ENCODE results near the gene FAM222B. TPM values are rescaled to one million over a fixed set of nuclear protein-coding genes. Genes with fewer than 3 reads are reported as not detected.

The FAM222B gene
- total RNA-seq, 1 experiment from 2014 or later, result 18.5 TPM

DNA sequence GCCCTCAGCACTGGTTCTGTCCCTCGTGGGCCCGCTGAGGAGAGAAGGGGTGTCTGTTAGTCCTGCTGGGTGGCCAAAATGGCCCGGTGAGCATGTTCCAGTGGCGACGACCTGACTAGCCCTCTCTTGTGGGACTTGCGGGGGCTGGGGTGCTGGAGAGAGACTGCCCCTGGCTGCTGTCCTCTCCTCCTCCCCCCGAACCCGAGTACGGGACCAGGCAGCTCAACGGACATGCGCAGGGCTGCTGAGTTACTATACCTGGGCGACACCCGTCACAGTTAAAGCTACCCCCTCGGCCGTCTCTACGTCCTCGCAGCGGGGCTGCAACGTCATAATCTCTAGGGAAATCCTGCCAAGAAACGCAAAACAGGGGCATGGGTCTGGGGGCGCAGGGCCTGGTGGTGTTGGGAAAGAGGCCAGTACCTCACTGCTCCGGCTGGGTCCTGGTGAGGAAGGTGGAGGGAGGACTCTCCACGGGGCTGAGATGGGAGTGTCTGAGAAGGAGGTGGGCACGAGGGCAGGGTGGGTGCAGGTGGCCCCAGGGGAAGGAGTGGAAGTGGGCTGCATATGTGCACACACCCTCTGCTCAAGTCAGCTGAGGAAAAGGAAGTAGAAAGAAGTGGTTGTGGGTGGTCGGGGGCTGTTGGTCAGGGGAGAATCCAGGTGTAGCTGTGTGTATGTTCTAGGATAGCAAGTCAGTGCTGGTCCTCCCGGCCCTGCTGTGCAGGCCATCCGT, 41.5 kb upstream of the FAM222B start:
- no peak overlapping the region for H3K27ac Mint-ChIP-seq (ENCODE audit: low read depth, unreplicated experiment)
- ChIA-PET POLR2A (interaction anchor here (0.5 kb wide), 1 partner anchor 161 kb away, joined by 3 read pairs; no protein-coding TSS in a partner anchor), CTCF (interaction anchor here (0.5 to 0.7 kb wide), 2 partner anchors 19 to 91 kb away, joined by 5 to 7 read pairs; no protein-coding TSS in a partner anchor)
- intact Hi-C loops (cut with micrococcal nuclease), result no loop called here
- peaks cover 54% of the 10 kb centered on the region for H3K36me3 Mint-ChIP-seq (ENCODE audit: insufficient read depth, unreplicated experiment)
- no TSS peak for BruUV-seq (replicated peaks)
- TF ChIP-seq, protein P1, sequence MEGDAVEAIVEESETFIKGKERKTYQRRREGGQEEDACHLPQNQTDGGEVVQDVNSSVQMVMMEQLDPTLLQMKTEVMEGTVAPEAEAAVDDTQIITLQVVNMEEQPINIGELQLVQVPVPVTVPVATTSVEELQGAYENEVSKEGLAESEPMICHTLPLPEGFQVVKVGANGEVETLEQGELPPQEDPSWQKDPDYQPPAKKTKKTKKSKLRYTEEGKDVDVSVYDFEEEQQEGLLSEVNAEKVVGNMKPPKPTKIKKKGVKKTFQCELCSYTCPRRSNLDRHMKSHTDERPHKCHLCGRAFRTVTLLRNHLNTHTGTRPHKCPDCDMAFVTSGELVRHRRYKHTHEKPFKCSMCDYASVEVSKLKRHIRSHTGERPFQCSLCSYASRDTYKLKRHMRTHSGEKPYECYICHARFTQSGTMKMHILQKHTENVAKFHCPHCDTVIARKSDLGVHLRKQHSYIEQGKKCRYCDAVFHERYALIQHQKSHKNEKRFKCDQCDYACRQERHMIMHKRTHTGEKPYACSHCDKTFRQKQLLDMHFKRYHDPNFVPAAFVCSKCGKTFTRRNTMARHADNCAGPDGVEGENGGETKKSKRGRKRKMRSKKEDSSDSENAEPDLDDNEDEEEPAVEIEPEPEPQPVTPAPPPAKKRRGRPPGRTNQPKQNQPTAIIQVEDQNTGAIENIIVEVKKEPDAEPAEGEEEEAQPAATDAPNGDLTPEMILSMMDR (IDR thresholded peaks at IDR 0.05; ENCODE audit: unreplicated experiment), result no peak
- no peaks in the 10 kb centered on the region for H3K9me3 Mint-ChIP-seq (ENCODE audit: unreplicated experiment)
- peaks cover 3% of the 10 kb centered on the region for H3K4me1 Mint-ChIP-seq (ENCODE audit: insufficient read depth, unreplicated experiment)
- H3K4me3 Mint-ChIP-seq (ENCODE audit: unreplicated experiment), result no peak overlapping the region
- no peaks in the 10 kb centered on the region for H3K27me3 Mint-ChIP-seq (ENCODE audit: insufficient read depth, unreplicated experiment)
- DNase-seq (ENCODE audit: unreplicated experiment), result no peak

DNA sequence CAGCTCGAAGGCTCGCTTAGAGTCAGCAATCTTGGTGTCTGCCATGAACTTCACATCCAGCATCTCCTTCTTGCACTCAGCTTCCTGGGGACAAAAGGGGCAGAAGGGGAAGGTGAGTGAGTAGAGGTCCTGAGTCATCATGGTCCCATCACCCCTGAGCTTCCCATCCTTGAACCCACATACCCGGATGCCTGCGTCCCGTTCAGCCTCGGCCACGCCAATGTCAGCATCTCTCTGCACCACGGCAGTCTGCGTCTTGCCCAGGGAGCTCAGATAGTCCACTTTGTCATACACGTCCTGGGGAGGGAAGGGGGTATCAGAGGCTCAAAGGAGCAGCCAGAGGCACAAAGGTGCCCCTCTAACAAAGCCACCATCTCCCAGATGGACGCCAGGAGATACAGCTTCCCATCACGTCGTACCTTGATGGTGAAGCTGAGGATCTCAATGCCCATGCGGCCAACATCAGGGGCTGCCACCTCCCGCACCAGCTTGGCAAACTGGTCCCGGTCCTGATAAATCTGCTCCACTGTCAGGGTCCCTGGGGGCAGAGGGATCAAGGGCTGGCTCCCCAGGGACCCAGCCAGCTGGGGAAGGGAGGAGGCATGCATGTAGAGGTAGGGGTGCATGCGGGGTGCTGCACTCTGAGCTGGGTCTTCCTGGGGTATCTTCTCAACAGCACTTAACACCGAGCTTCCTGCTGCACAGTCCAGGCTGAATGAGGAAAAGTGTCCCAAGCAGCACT, 39.7 kb upstream of the FAM222B start:
- TF ChIP-seq, protein P1 (IDR thresholded peaks at IDR 0.05; ENCODE audit: unreplicated experiment), result no peak
- Mint-ChIP-seq H3K4me1 (ENCODE audit: insufficient read depth, unreplicated experiment) (peaks cover 14% of the 10 kb centered on the region), H3K27me3 (ENCODE audit: insufficient read depth, unreplicated experiment) (no peaks in the 10 kb centered on the region), H3K27ac (ENCODE audit: low read depth, unreplicated experiment) (no peak overlapping the region), H3K4me3 (ENCODE audit: unreplicated experiment) (no peak overlapping the region), H3K9me3 (ENCODE audit: unreplicated experiment) (no peaks in the 10 kb centered on the region), H3K36me3 (ENCODE audit: insufficient read depth, unreplicated experiment) (peaks cover 62% of the 10 kb centered on the region)
- ChIA-PET POLR2A (interaction anchor here (0.7 to 1.3 kb wide), 4 partner anchors 20 to 63 kb away, joined by 3 to 4 read pairs (median 3); partner anchors contain the start of gene ERAL1), CTCF (interaction anchor here (0.6 to 1.9 kb wide), 5 partner anchors 9 to 131 kb away, joined by 3 to 6 read pairs (median 3); no protein-coding TSS in a partner anchor)
- no TSS peak for BruUV-seq (replicated peaks)
- DNase-seq (ENCODE audit: unreplicated experiment), result no peak
- intact Hi-C loops (cut with micrococcal nuclease), result no loop called here

DNA sequence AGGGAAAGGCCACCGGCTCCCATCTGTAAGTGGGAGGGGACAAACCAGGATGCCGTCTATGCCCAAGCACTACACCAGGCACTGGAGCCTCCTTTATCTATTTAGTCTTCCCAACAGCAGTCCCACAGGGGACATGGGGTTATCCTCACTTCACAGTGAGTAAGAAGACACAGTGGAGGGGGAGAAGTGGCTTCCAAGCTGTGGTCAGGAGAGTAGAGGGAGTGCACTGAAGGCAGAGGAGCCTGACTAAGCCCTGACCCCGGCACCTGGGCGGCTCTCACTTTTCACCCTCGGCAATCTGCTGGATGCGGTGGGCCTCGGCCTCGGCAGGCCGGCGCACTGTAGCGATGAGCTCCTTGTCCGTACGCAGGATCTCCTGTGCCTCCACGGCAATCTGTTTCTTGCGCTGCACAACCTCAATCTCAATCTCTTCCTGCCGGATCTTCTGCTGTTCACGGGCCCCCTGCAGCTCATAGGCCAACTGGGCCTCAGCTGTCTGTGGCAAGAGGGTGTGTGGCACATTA, 39.0 kb upstream of the FAM222B start:
- Mint-ChIP-seq H3K4me1 (ENCODE audit: insufficient read depth, unreplicated experiment) (peaks cover 14% of the 10 kb centered on the region), H3K27me3 (ENCODE audit: insufficient read depth, unreplicated experiment) (no peaks in the 10 kb centered on the region), H3K27ac (ENCODE audit: low read depth, unreplicated experiment) (no peak overlapping the region), H3K4me3 (ENCODE audit: unreplicated experiment) (no peak overlapping the region), H3K36me3 (ENCODE audit: insufficient read depth, unreplicated experiment) (peaks cover 62% of the 10 kb centered on the region), H3K9me3 (ENCODE audit: unreplicated experiment) (no peaks in the 10 kb centered on the region)
- ChIA-PET POLR2A (interaction anchor here (1.1 to 1.3 kb wide), 2 partner anchors 19 to 26 kb away, joined by 3 to 4 read pairs; partner anchors contain the start of gene ERAL1), CTCF (interaction anchor here (0.6 to 1.9 kb wide), 4 partner anchors 10 to 118 kb away, joined by 3 to 6 read pairs (median 4); no protein-coding TSS in a partner anchor)
- BruUV-seq (replicated peaks), result no TSS peak
- intact Hi-C loops (cut with micrococcal nuclease), result no loop called here
- no peak for DNase-seq (ENCODE audit: unreplicated experiment)
- TF ChIP-seq, protein P1 (IDR thresholded peaks at IDR 0.05; ENCODE audit: unreplicated experiment), result no peak

DNA sequence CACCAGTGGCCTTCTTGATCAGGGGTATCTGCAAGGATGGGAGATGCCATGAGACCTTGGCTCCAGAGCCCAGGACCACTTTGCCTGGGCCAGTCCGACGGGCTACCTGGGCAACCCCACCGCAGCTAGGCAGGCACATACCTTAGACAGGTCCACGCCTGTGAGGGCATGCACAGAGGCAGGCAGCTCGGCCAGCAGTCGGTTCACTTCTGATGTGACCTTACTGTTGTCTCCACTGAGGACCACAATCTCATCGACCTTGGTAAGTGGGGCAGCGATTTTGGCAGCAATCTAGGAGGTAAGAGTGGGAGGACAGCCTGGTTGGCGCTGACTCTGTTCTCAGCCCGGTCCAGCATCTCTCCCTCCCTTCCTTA, 38.0 kb upstream of the FAM222B start:
- TF ChIP-seq, protein P1 (IDR thresholded peaks at IDR 0.05; ENCODE audit: unreplicated experiment), result no peak
- CTCF ChIA-PET, result interaction anchor here (0.9 to 2.0 kb wide), 2 partner anchors 117 to 128 kb away, joined by 3 to 17 read pairs; no protein-coding TSS in a partner anchor
- BruUV-seq (replicated peaks), result no TSS peak
- Mint-ChIP-seq H3K36me3 (ENCODE audit: insufficient read depth, unreplicated experiment) (peaks cover 62% of the 10 kb centered on the region), H3K9me3 (ENCODE audit: unreplicated experiment) (no peaks in the 10 kb centered on the region), H3K27me3 (ENCODE audit: insufficient read depth, unreplicated experiment) (no peaks in the 10 kb centered on the region), H3K27ac (ENCODE audit: low read depth, unreplicated experiment) (no peak overlapping the region), H3K4me3 (ENCODE audit: unreplicated experiment) (no peak overlapping the region), H3K4me1 (ENCODE audit: insufficient read depth, unreplicated experiment) (peaks cover 19% of the 10 kb centered on the region)
- POLR2A ChIA-PET, result no interaction called here
- intact Hi-C loops (cut with micrococcal nuclease), result no loop called here
- DNase-seq (ENCODE audit: unreplicated experiment), result no peak

Data from MCF 10A (cell line).